Measurements from ENCODE around the gene MFGE8.

GRCh38 chr15:88874275-88874674 is 38.9 kb downstream of the MFGE8 start:
- TF ChIP-seq EZH2 (IDR thresholded peaks at IDR 0.05; ENCODE audit: insufficient read depth, poor library complexity, severe bottlenecking) (no peak), EZH2phosphoT487 (IDR thresholded peaks at IDR 0.05; ENCODE audit: insufficient read depth, low read depth) (no peak)

Measured in GM23248 (cell line).